Fibroblast of lung (primary cell): ENCODE data around the gene ZNF423.

Experiments
- CTCF ChIP-seq, 2 donors: IDR thresholded peaks in 1 of 2; conservative IDR thresholded peaks in 1 of 2; 1 replicate in 1 of 2; 2 replicates in 1 of 2; pipeline ENCODE4 v1.5.1; 2011 to 2012; ENCODE audit warnings: low read length in 2 of 2, control low read depth in 1 of 2, inconsistent platforms in 1 of 2, low read depth in 1 of 2, mild to moderate bottlenecking in 1 of 2
- EZH2 ChIP-seq: IDR thresholded peaks from 2 replicates; pipeline ENCODE4 v1.5.1; 2012; ENCODE audit warnings: low read length, control low read depth, mild to moderate bottlenecking; ENCODE audit errors: missing control alignments

GRCh38 chr16:49756775-49757558 lies 98.9 kb downstream of the ZNF423 start:
- no peak for TF ChIP-seq CTCF (conservative IDR thresholded peaks at IDR 0.05 in 1 of 2, IDR thresholded peaks at IDR 0.05 in 1 of 2; ENCODE audit: low read depth in 1 of 2, low read length in 2 of 2)
- TF ChIP-seq EZH2: no peak
